Left lung (tissue), 10 donors: ENCODE data around the gene SPATA25. TPM values are rescaled to one million over a fixed set of nuclear protein-coding genes. Genes with fewer than 3 reads are reported as not detected.

Experiments used
- ATAC-seq: fragments of 200-7000 bp; cut with Tn5 transposase; one replicate; pipeline ENCODE4 v1.9.1; 2020; ENCODE audit warnings: moderate library complexity
- DNase-seq, 4 donors: peaks; one replicate each; pipeline ENCODE4 v3.0.0-alpha.2; 2013 to 2020
- H3K27ac ChIP-seq, 2 donors: fragments of 200-600 bp; sonication (generic) in 1 of 2; one replicate each; pipeline versions ENCODE4 v1.5.0 to v1.8.0; 2020 to 2021
- H3K27me3 ChIP-seq, 2 donors: fragments of 200-600 bp; sonication (generic) in 1 of 2; one replicate each; pipeline versions ENCODE4 v1.5.0 to v1.8.0; 2020 to 2021
- H3K36me3 ChIP-seq, 2 donors: fragments of 200-600 bp; sonication (generic) in 1 of 2; one replicate each; pipeline versions ENCODE4 v1.5.0 to v1.8.0; 2020 to 2021
- H3K4me1 ChIP-seq, 2 donors: fragments of 200-600 bp; one replicate each; pipeline ENCODE4 v1.8.0; 2021
- H3K4me3 ChIP-seq, 2 donors: fragments of 200-600 bp; sonication (generic) in 1 of 2; one replicate each; pipeline versions ENCODE4 v1.5.0 to v1.8.0; 2020 to 2021; ENCODE audit warnings: mild to moderate bottlenecking in 1 of 2
- H3K9me3 ChIP-seq, 2 donors: fragments of 200-600 bp; sonication (generic) in 1 of 2; one replicate each; pipeline versions ENCODE4 v1.5.0 to v1.8.0; 2020 to 2021
- intact Hi-C, 2 donors: fragments of 100-400 bp; cut with DNase I; formaldehyde crosslinking; loops; one replicate each; pipeline versions ENCODE4 v1.11.2 to v1.14.2; 2022
- polyA plus RNA-seq, 6 donors: library from polyadenylated mRNA; unstranded; fragments of 120-200 nt; gene quantifications; one replicate each; pipeline ENCODE4 v1.2.1, GENCODE V29; 2013; ENCODE audit not compliant: insufficient read length in 6 of 6
- total RNA-seq, 2 donors: library from RNA; stranded (reverse); fragmentation: NEBNext Ultra II Directional; extraction: Animal tissue kit (Norgen Biotek cat#: 25700); gene quantifications; one replicate each; pipeline ENCODE4 v1.2.1, GENCODE V29; 2021
- TF ChIP-seq, protein P1 (sequence below), 2 donors: fragments of 200-600 bp; sonication (generic) in 1 of 2; IDR thresholded peaks; one replicate each; pipeline versions ENCODE4 v1.5.0 to v1.8.0; 2021; ENCODE audit warnings: antibody characterized with exemption in 2 of 2
- donor health status: DM: no; HTN: yes; CAD: no.
- donor health status: DM: no; HTN: no; CAD: no.

The SPATA25 gene
- total and polyA plus RNA-seq, 8 donors, result 0.70 to 3.5 (median 2.8) TPM

DNA sequence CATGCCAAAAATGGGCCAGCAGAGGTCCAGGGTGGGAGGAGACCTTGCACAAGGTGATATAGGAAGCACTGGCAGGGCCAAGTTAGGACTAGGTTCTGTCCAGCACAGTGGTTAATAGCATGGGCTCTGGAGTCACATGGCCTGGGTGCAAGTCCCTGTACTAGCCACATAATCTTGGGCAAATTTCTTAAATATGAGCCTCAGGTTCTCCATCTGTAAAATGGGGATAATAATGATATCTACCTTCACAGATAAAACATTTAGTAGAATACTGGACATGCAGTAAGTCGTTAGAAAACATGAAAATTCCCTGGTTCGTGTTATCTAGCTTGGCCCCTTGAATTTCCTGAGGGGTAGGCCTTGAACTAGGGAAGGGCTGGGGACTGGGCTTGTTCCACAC, 9.9 kb upstream of the SPATA25 start:
- Histone ChIP-seq H3K4me3 (no peak overlapping the region), H3K27me3 (no peaks in the 10 kb centered on the region), H3K36me3 (peaks cover 0 to 97% of the 10 kb centered on the region in 2 donors), H3K9me3 (no peaks in the 10 kb centered on the region), H3K4me1 (peaks cover 4 to 18% of the 10 kb centered on the region in 2 donors), H3K27ac (no peak overlapping the region)
- no peak for ATAC-seq
- TF ChIP-seq, protein P1, sequence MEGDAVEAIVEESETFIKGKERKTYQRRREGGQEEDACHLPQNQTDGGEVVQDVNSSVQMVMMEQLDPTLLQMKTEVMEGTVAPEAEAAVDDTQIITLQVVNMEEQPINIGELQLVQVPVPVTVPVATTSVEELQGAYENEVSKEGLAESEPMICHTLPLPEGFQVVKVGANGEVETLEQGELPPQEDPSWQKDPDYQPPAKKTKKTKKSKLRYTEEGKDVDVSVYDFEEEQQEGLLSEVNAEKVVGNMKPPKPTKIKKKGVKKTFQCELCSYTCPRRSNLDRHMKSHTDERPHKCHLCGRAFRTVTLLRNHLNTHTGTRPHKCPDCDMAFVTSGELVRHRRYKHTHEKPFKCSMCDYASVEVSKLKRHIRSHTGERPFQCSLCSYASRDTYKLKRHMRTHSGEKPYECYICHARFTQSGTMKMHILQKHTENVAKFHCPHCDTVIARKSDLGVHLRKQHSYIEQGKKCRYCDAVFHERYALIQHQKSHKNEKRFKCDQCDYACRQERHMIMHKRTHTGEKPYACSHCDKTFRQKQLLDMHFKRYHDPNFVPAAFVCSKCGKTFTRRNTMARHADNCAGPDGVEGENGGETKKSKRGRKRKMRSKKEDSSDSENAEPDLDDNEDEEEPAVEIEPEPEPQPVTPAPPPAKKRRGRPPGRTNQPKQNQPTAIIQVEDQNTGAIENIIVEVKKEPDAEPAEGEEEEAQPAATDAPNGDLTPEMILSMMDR (IDR thresholded peaks at IDR 0.05), result no peak
- no peak for DNase-seq
- intact Hi-C loops, result no loop called here

DNA sequence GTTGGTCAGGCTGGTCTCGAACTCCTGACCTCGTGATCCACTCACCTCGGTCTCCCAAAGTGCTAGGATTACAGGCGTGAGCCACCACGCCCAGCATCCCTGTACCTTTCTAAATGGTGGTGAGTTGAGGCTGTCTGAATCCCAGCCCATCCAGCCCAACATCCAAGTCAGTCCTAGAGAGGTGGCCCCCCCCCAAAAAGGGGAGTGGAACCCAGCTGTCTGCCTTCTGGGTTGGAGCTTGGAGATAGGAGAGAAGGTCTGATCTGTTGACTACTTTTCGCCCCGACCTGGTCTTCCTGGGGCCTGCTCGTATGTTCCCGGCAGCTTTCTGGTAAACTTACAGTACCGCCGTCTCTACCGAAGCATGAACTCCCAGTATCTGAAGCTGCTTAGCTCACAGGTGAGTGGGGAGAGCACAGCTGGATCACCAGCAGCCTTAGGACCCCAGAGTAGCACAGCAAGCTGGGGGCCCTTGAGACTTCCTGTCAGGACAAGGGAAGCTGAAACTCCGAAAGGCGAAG, 9.3 kb upstream of the SPATA25 start:
- Histone ChIP-seq H3K9me3 (no peaks in the 10 kb centered on the region), H3K4me3 (no peak overlapping the region), H3K36me3 (peaks cover 0 to 91% of the 10 kb centered on the region in 2 donors), H3K27ac (no peak overlapping the region), H3K4me1 (peaks cover 9 to 23% of the 10 kb centered on the region in 2 donors), H3K27me3 (no peaks in the 10 kb centered on the region)
- ATAC-seq (no peak), DNase-seq (peak in 1 of 4 donors; percentile 14)
- TF ChIP-seq, protein P1 (IDR thresholded peaks at IDR 0.05), result no peak
- intact Hi-C loops, result no loop called here

DNA sequence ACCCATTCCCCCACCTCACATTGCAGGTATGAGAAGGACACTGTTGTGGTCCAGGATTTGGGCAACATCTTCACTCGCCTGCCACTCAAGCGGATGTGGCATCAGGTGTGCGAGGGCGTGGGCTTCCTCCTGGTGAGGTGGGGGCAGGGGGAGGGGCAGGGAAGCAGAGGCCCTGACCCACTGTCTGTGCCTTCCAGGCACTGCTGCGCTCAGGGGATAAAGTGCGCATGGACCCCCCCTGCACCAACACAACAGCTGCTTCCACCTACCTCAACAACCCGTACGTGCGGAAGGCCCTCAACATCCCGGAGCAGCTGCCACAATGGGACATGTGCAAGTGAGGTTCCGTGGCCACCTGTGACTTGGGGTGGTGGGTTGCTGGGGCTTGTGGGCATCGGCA, 7.4 kb upstream of the SPATA25 start:
- Histone ChIP-seq H3K4me3 (no peak overlapping the region), H3K36me3 (peaks cover 0 to 73% of the 10 kb centered on the region in 2 donors), H3K27ac (no peak overlapping the region), H3K27me3 (no peaks in the 10 kb centered on the region), H3K9me3 (no peaks in the 10 kb centered on the region), H3K4me1 (peaks cover 10 to 36% of the 10 kb centered on the region in 2 donors)
- DNase-seq (peak in 1 of 4 donors; percentile 57), ATAC-seq (no peak)
- TF ChIP-seq, protein P1 (IDR thresholded peaks at IDR 0.05), result no peak
- intact Hi-C loops, result no loop called here

DNA sequence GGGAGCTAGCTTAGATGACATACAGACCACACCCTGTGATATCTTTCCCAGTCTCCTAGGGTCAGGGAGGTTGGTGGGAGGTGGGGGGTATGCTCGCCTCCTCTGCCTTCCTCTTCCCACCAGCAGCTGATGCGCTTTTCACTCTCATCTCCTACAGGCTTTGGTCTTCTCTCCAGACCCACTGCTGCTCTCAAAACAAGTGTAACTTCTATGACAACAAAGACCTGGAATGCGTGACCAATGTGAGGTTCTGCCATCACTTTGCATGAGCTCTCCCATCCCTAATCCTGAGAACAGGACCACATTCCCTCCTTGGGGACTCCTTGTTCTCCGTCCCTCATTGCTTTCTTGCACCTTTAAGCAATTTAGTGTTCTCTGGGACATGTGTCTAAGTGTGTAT, 6.4 kb upstream of the SPATA25 start:
- Histone ChIP-seq H3K9me3 (no peaks in the 10 kb centered on the region), H3K36me3 (peaks cover 0 to 63% of the 10 kb centered on the region in 2 donors), H3K4me3 (no peak overlapping the region), H3K27me3 (no peaks in the 10 kb centered on the region), H3K4me1 (peaks cover 10 to 42% of the 10 kb centered on the region in 2 donors), H3K27ac (no peak overlapping the region)
- peak in 1 of 4 donors; percentile 9 for DNase-seq
- no peak for ATAC-seq
- TF ChIP-seq, protein P1 (IDR thresholded peaks at IDR 0.05), result no peak
- intact Hi-C loops, result no loop called here

DNA sequence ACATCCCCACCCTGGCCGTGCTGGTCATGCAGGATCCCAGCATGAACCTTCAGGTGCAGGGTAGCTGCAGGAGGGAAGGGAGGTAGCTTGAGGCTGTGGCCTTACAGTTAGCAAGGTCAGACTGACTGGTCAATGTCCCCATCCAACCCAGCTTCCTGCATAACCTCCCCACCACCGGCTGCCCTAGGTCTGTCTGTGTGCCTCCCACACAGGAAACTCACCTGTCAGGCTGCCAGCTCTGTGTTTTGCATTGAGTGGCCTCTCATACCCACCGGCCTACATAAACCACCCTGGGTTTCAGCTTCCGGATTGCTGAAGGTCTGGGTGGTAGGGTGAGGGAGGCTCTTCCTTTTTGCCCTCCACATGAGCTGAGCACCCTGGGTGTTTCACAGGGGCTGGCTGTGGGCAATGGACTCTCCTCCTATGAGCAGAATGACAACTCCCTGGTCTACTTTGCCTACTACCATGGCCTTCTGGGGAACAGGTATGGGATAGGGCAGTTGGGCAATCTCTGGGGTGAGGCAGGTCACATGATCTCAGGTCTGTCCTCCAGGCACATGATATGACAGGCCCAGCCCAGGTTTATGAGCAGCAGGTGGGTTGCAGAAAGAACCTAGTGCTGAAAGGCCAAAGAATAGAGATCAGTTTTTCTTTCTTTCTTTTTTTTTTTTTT, 5.5 kb upstream of the SPATA25 start:
- DNase-seq (peak in 1 of 4 donors; percentile 52), ATAC-seq (no peak)
- H3K4me3 ChIP-seq, result peak overlapping the region in 1 of 2 donors; percentile 97
- peaks cover 0 to 58% of the 10 kb centered on the region in 2 donors for H3K36me3 ChIP-seq
- peaks cover 10 to 42% of the 10 kb centered on the region in 2 donors for H3K4me1 ChIP-seq
- TF ChIP-seq, protein P1 (IDR thresholded peaks at IDR 0.05), result no peak
- no peaks in the 10 kb centered on the region for H3K27me3 ChIP-seq
- intact Hi-C loops, result no loop called here
- H3K27ac ChIP-seq, result peak overlapping the region in 1 of 2 donors; percentile 85
- no peaks in the 10 kb centered on the region for H3K9me3 ChIP-seq
